ENCODE results near the gene UBE3C.

UBE3C gene

GRCh38 chr7:157284229-157285014 lies 145.7 kb downstream of the UBE3C start:
- Mint-ChIP-seq H3K4me3 (no peak overlapping the region), H3K27me3 (peaks cover 20% of the 10 kb centered on the region), H3K9me3 (peaks cover 2% of the 10 kb centered on the region), H3K4me1 (ENCODE audit: low read depth) (peaks cover 2% of the 10 kb centered on the region), H3K27ac (no peak overlapping the region), H3K36me3 (ENCODE audit: low read depth) (no peaks in the 10 kb centered on the region)
- no peak for DNase-seq

GRCh38 chr7:157291404-157292080 lies 152.8 kb downstream of the UBE3C start:
- no peak for DNase-seq
- no peaks in the 10 kb centered on the region for H3K27me3 Mint-ChIP-seq
- H3K9me3 Mint-ChIP-seq = no peaks in the 10 kb centered on the region
- no peak overlapping the region for H3K27ac Mint-ChIP-seq
- H3K36me3 Mint-ChIP-seq (ENCODE audit: low read depth) = no peaks in the 10 kb centered on the region
- H3K4me1 Mint-ChIP-seq (ENCODE audit: low read depth) = no peaks in the 10 kb centered on the region
- H3K4me3 Mint-ChIP-seq = no peak overlapping the region

GRCh38 chr7:157292258-157292657 lies 153.5 kb downstream of the UBE3C start:
- Mint-ChIP-seq H3K4me3 (no peak overlapping the region), H3K27me3 (no peaks in the 10 kb centered on the region), H3K9me3 (no peaks in the 10 kb centered on the region), H3K27ac (peak overlapping the region; percentile 4), H3K4me1 (ENCODE audit: low read depth) (peaks cover 4% of the 10 kb centered on the region), H3K36me3 (ENCODE audit: low read depth) (no peaks in the 10 kb centered on the region)
- DNase-seq = no peak

GRCh38 chr7:157292770-157293412 lies 154.2 kb downstream of the UBE3C start:
- no peaks in the 10 kb centered on the region for H3K9me3 Mint-ChIP-seq

GRCh38 chr7:157293413-157293788 lies 154.7 kb downstream of the UBE3C start:
- Mint-ChIP-seq H3K4me1 (ENCODE audit: low read depth) (peaks cover 5% of the 10 kb centered on the region), H3K27me3 (no peaks in the 10 kb centered on the region), H3K27ac (no peak overlapping the region), H3K4me3 (no peak overlapping the region), H3K36me3 (ENCODE audit: low read depth) (no peaks in the 10 kb centered on the region), H3K9me3 (no peaks in the 10 kb centered on the region)
- DNase-seq = no peak

More at GRCh38 chr7:157292770-157293412, 154.2 kb downstream of the UBE3C start:
- H3K27me3 Mint-ChIP-seq = no peaks in the 10 kb centered on the region
- H3K4me1 Mint-ChIP-seq (ENCODE audit: low read depth) = peaks cover 5% of the 10 kb centered on the region
- H3K4me3 Mint-ChIP-seq = no peak overlapping the region
- DNase-seq = no peak
- no peaks in the 10 kb centered on the region for H3K36me3 Mint-ChIP-seq (ENCODE audit: low read depth)
- H3K27ac Mint-ChIP-seq = no peak overlapping the region

- Mint-ChIP-seq H3K27ac (no peak overlapping the region), H3K27me3 (no peaks in the 10 kb centered on the region), H3K4me1 (ENCODE audit: low read depth) (peaks cover 13% of the 10 kb centered on the region), H3K9me3 (no peaks in the 10 kb centered on the region), H3K36me3 (ENCODE audit: low read depth) (no peaks in the 10 kb centered on the region), H3K4me3 (no peak overlapping the region)
- no peak for DNase-seq
Measured at GRCh38 chr7:157294773-157295172, 156.0 kb downstream of the UBE3C start.

GRCh38 chr7:157295338-157295737 lies 156.6 kb downstream of the UBE3C start:
- Mint-ChIP-seq H3K36me3 (ENCODE audit: low read depth) (no peaks in the 10 kb centered on the region), H3K27ac (no peak overlapping the region), H3K4me3 (no peak overlapping the region), H3K9me3 (no peaks in the 10 kb centered on the region), H3K4me1 (ENCODE audit: low read depth) (peaks cover 13% of the 10 kb centered on the region), H3K27me3 (no peaks in the 10 kb centered on the region)
- DNase-seq = no peak

- Mint-ChIP-seq H3K4me3 (no peak overlapping the region), H3K4me1 (ENCODE audit: low read depth) (peaks cover 27% of the 10 kb centered on the region), H3K27ac (peak overlapping the region; percentile 2), H3K27me3 (no peaks in the 10 kb centered on the region), H3K9me3 (no peaks in the 10 kb centered on the region), H3K36me3 (ENCODE audit: low read depth) (no peaks in the 10 kb centered on the region)
- DNase-seq = no peak
Measured at GRCh38 chr7:157297185-157297584, 158.5 kb downstream of the UBE3C start.

- no peak for DNase-seq
- Mint-ChIP-seq H3K9me3 (no peaks in the 10 kb centered on the region), H3K4me1 (ENCODE audit: low read depth) (peaks cover 40% of the 10 kb centered on the region), H3K27ac (peak overlapping the region; percentile 31), H3K36me3 (ENCODE audit: low read depth) (no peaks in the 10 kb centered on the region), H3K27me3 (no peaks in the 10 kb centered on the region), H3K4me3 (no peak overlapping the region)
Measured at GRCh38 chr7:157299317-157299612, 160.5 kb downstream of the UBE3C start.

GRCh38 chr7:157299613-157300368 lies 161.1 kb downstream of the UBE3C start:
- no peak overlapping the region for H3K4me3 Mint-ChIP-seq
- H3K36me3 Mint-ChIP-seq (ENCODE audit: low read depth) = no peaks in the 10 kb centered on the region
- no peaks in the 10 kb centered on the region for H3K9me3 Mint-ChIP-seq
- no peak overlapping the region for H3K27ac Mint-ChIP-seq
- peak; percentile 49 for DNase-seq
- no peaks in the 10 kb centered on the region for H3K27me3 Mint-ChIP-seq
- H3K4me1 Mint-ChIP-seq (ENCODE audit: low read depth) = peaks cover 40% of the 10 kb centered on the region

- H3K9me3 Mint-ChIP-seq = no peaks in the 10 kb centered on the region
- H3K4me1 Mint-ChIP-seq (ENCODE audit: low read depth) = peaks cover 43% of the 10 kb centered on the region
- no peaks in the 10 kb centered on the region for H3K36me3 Mint-ChIP-seq (ENCODE audit: low read depth)
- no peak for DNase-seq
- H3K27ac Mint-ChIP-seq = no peak overlapping the region
- no peaks in the 10 kb centered on the region for H3K27me3 Mint-ChIP-seq
- H3K4me3 Mint-ChIP-seq = no peak overlapping the region
Measured at GRCh38 chr7:157300369-157300825, 161.7 kb downstream of the UBE3C start.

- DNase-seq = peak; percentile 49
- Mint-ChIP-seq H3K4me3 (peak overlapping the region; percentile 66), H3K36me3 (ENCODE audit: low read depth) (no peaks in the 10 kb centered on the region), H3K4me1 (ENCODE audit: low read depth) (peaks cover 47% of the 10 kb centered on the region), H3K27me3 (no peaks in the 10 kb centered on the region), H3K9me3 (no peaks in the 10 kb centered on the region), H3K27ac (peak overlapping the region; percentile 97)
Measured at GRCh38 chr7:157301610-157302120, 162.9 kb downstream of the UBE3C start.

GRCh38 chr7:157306846-157307838 lies 168.4 kb downstream of the UBE3C start:
- Mint-ChIP-seq H3K4me3 (no peak overlapping the region), H3K27ac (peak overlapping the region; percentile 24), H3K9me3 (no peaks in the 10 kb centered on the region), H3K27me3 (no peaks in the 10 kb centered on the region), H3K36me3 (ENCODE audit: low read depth) (no peaks in the 10 kb centered on the region), H3K4me1 (ENCODE audit: low read depth) (peaks cover 39% of the 10 kb centered on the region)
- DNase-seq = no peak

All from activated T-cell treated with anti-CD3 and anti-CD28 coated beads, Interleukin-2, amount 50 U/mL, for 24 hours (primary cell).